Endothelial cell of umbilical vein (primary cell): ENCODE results near the gene SRGN.

Source experiments
- EZH2 ChIP-seq: IDR thresholded peaks from 2 replicates; pipeline ENCODE4 v1.6.1; 2012; ENCODE audit warnings: borderline replicate concordance, low read depth, mild to moderate bottlenecking, moderate library complexity, low read length, inconsistent platforms; ENCODE audit not compliant: severe bottlenecking
- FOS ChIP-seq: IDR thresholded peaks from 2 replicates; pipeline ENCODE4 v1.6.1; 2011; ENCODE audit warnings: mild to moderate bottlenecking, low read length, moderate library complexity, borderline replicate concordance; ENCODE audit not compliant: insufficient read depth
- GATA2 ChIP-seq: IDR thresholded peaks from 2 replicates; pipeline ENCODE4 v1.7.0; 2011; ENCODE audit warnings: low read depth, mild to moderate bottlenecking, moderate library complexity, mixed read lengths, low read length; ENCODE audit not compliant: insufficient read length, insufficient read depth
- JUN ChIP-seq: IDR thresholded peaks from 2 replicates; pipeline ENCODE4 v1.6.1; 2011; ENCODE audit warnings: borderline replicate concordance, low read depth; ENCODE audit not compliant: insufficient read length, insufficient read depth
- MYC ChIP-seq: IDR thresholded peaks from one replicate; pipeline ENCODE4 v1.6.1; 2011; ENCODE audit warnings: mild to moderate bottlenecking, low read depth, low read length
- POLR2A ChIP-seq: IDR thresholded peaks from 2 replicates; pipeline ENCODE4 v1.6.1; 2012; ENCODE audit warnings: low read depth, mild to moderate bottlenecking, control low read depth, low read length
- POLR2AphosphoS5 ChIP-seq: IDR thresholded peaks from 2 replicates; pipeline ENCODE4 v1.6.1; 2012; ENCODE audit warnings: low read depth, mild to moderate bottlenecking, control low read depth, low read length, moderate library complexity; ENCODE audit not compliant: insufficient read depth
- TF ChIP-seq, protein P1 (sequence below), 2 donors: IDR thresholded peaks; 1 replicate in 1 of 2; 2 replicates in 1 of 2; pipeline ENCODE4 v1.5.1; 2011; ENCODE audit warnings: low read length in 2 of 2, mild to moderate bottlenecking in 2 of 2, moderate library complexity in 2 of 2, control low read depth in 1 of 2, inconsistent platforms in 1 of 2, low read depth in 1 of 2; ENCODE audit not compliant: insufficient read depth in 1 of 2; ENCODE audit errors: extremely low read depth in 1 of 2
- TF ChIP-seq, protein P2 (sequence below): IDR thresholded peaks from 2 replicates; pipeline ENCODE4 v1.6.1; 2011; ENCODE audit not compliant: insufficient read depth, insufficient read length

DNA sequence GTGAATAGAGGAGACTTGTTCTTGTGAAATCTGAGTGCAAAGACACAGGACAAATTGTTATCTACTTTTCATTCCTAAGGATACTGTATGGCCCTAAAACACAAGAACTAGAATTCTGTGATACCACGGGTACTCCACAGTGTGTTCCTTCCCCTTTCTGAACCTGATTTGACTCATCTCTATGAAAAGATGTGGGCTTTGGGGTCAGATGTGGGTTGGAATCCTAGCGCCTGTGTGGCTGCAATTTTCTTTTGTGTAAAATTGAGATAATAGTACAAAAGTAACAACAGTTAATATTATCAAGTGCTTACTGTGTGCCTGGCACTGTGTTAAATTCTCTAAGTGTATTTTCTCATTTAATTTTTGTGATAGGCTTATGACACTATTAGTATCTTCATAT is 8.1 kb downstream of the SRGN start:
- no peak for TF ChIP-seq FOS
- TF ChIP-seq, protein P1, sequence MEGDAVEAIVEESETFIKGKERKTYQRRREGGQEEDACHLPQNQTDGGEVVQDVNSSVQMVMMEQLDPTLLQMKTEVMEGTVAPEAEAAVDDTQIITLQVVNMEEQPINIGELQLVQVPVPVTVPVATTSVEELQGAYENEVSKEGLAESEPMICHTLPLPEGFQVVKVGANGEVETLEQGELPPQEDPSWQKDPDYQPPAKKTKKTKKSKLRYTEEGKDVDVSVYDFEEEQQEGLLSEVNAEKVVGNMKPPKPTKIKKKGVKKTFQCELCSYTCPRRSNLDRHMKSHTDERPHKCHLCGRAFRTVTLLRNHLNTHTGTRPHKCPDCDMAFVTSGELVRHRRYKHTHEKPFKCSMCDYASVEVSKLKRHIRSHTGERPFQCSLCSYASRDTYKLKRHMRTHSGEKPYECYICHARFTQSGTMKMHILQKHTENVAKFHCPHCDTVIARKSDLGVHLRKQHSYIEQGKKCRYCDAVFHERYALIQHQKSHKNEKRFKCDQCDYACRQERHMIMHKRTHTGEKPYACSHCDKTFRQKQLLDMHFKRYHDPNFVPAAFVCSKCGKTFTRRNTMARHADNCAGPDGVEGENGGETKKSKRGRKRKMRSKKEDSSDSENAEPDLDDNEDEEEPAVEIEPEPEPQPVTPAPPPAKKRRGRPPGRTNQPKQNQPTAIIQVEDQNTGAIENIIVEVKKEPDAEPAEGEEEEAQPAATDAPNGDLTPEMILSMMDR (IDR thresholded peaks at IDR 0.05; ENCODE audit: extremely low read depth in 1 of 2, insufficient read depth in 1 of 2, low read depth in 1 of 2, low read length in 2 of 2) = no peak
- TF ChIP-seq POLR2A = no peak
- TF ChIP-seq POLR2AphosphoS5 = no peak
- TF ChIP-seq GATA2 = no peak
- TF ChIP-seq EZH2 = no peak
- no peak for TF ChIP-seq MYC
- TF ChIP-seq, protein P2, sequence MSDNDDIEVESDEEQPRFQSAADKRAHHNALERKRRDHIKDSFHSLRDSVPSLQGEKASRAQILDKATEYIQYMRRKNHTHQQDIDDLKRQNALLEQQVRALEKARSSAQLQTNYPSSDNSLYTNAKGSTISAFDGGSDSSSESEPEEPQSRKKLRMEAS = no peak
- no peak for TF ChIP-seq JUN
